22Rv1 (cell line): ENCODE results near the gene C5orf47.

Experiments
- ZFX ChIP-seq: fragments of 450-650 bp; IDR thresholded peaks from 2 replicates; pipeline ENCODE4 v1.6.1; 2017; ENCODE audit warnings: antibody characterized with exemption, borderline replicate concordance
- TF ChIP-seq, protein P1 (sequence below): fragments of 450-650 bp; IDR thresholded peaks from 2 replicates; pipeline ENCODE4 v1.5.1; 2017; ENCODE audit warnings: mild to moderate bottlenecking

- TF ChIP-seq, protein P1, sequence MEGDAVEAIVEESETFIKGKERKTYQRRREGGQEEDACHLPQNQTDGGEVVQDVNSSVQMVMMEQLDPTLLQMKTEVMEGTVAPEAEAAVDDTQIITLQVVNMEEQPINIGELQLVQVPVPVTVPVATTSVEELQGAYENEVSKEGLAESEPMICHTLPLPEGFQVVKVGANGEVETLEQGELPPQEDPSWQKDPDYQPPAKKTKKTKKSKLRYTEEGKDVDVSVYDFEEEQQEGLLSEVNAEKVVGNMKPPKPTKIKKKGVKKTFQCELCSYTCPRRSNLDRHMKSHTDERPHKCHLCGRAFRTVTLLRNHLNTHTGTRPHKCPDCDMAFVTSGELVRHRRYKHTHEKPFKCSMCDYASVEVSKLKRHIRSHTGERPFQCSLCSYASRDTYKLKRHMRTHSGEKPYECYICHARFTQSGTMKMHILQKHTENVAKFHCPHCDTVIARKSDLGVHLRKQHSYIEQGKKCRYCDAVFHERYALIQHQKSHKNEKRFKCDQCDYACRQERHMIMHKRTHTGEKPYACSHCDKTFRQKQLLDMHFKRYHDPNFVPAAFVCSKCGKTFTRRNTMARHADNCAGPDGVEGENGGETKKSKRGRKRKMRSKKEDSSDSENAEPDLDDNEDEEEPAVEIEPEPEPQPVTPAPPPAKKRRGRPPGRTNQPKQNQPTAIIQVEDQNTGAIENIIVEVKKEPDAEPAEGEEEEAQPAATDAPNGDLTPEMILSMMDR, result no peak
- TF ChIP-seq ZFX, result no peak
Measured at GRCh38 chr5:173961418-173961817, 27.6 kb upstream of the C5orf47 start.
